A673 (cell line): ENCODE results near the gene PPP2R3B.

Experiments used
- CTCF ChIP-seq: fragments of 300-800, 200-600 bp; sonication (generic); conservative IDR thresholded peaks from 2 replicates; pipeline ENCODE4 v1.5.1; 2017; ENCODE audit warnings: low read depth, mild to moderate bottlenecking, antibody characterized with exemption, low read length, moderate library complexity, mixed read lengths
- EZH2 ChIP-seq: fragments of 200-600 bp; sonication (generic); IDR thresholded peaks from 2 replicates; pipeline ENCODE4 v1.6.1; 2017; ENCODE audit warnings: borderline replicate concordance, low read depth, mild to moderate bottlenecking, mixed read lengths, antibody characterized with exemption, low read length; ENCODE audit not compliant: poor library complexity, severe bottlenecking

GRCh38 chrX:386239-386767 lies 404 bp downstream of the PPP2R3B start:
- TF ChIP-seq CTCF (no peak), EZH2 (no peak)
